Suppressor macrophage treated with lipopolysaccharide for 4 hours (primary cell): ENCODE data around the gene ZNF287.
"Not testable (repeated sequence)": the region's sequence is repeated elsewhere in the genome, so short reads cannot be mapped to it uniquely, and the experiment has no call there.

ENCODE experiments used
- DNase-seq: peaks from one replicate; pipeline ENCODE4 v3.0.0-alpha.2; 2020

ZNF287 gene

GRCh38 chr17:16568541-16569357 lies at the start of gene ZNF287:
Gene ZNF287, minus strand, starts transcription at chr17:16569204. Its CDS starts 1,473 bp downstream, at chr17:16567731.
- peak; percentile 88 for DNase-seq

- no peak for DNase-seq
Observed at GRCh38 chr17:16617481-16618060, 48.6 kb upstream of the ZNF287 start.

DNA sequence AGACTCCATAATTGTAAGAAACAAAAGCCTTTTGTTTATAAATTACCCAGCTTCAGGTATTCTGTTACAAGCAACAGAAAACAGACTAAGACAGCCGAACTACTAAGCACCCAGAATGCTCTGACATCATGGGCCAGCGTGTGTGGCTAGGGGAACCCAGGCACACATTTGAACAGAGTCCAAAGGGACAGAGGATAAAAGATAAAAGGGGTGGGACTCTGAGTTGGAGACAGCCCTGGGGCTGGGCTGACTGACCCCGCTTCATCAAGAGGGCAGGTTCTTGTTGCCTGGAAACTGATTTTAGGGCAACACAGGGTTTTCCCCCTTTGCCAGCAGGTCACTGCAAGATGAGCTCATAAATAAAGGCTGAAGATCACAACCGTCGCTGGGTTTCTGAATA lies 30.5 kb upstream of the ZNF287 start:
- DNase-seq, result no peak

- DNase-seq, result peak; percentile 19
Observed at GRCh38 chr17:16593356-16594102, 24.5 kb upstream of the ZNF287 start.

- peak; percentile 94 for DNase-seq
Observed at GRCh38 chr17:16589097-16589969, 20.3 kb upstream of the ZNF287 start.

DNA sequence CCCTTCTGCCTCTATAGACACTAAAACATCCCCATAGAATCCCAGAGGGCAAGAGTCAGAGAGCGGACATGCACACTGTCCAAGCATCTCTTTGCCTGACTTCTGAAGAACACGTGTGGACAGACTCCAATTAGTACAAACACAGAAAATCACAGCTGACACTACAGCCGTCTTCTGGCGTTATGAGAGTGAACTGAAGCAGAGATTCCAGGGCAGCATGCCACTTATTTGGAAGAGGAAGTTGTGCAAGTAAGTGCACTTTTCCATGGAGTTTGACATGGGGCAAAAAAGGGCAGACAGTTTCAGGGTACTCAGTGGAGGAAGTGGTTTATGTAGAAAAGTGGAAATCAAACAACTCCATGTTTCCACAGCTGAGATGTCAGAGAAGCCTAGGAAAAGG lies 16.8 kb upstream of the ZNF287 start:
- no peak for DNase-seq

GRCh38 chr17:16584273-16584995 lies 15.4 kb upstream of the ZNF287 start:
- DNase-seq, result peak; percentile 85

DNA sequence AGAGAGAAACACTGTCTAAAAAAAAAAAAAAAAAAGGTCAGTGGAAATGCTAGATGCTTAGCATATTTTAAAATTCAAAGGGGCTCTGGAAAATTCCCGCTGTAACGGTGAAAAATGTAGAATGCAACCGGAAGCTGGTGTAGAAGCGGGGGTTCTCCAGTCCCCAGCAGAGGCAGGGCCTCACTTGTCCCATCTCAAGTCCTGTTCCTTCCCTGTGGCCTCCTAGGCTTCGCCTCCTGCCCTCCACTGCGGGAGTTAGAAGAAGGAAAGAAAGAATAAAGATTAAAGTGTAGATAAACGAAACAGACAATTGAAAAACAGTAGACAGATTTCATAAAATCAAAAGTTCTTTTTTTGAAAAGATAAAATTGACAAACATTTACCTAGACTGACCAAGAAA lies 14.8 kb upstream of the ZNF287 start:
- no peak for DNase-seq

- no peak for DNase-seq
Observed at GRCh38 chr17:16573466-16573865, 4.5 kb upstream of the ZNF287 start.

DNA sequence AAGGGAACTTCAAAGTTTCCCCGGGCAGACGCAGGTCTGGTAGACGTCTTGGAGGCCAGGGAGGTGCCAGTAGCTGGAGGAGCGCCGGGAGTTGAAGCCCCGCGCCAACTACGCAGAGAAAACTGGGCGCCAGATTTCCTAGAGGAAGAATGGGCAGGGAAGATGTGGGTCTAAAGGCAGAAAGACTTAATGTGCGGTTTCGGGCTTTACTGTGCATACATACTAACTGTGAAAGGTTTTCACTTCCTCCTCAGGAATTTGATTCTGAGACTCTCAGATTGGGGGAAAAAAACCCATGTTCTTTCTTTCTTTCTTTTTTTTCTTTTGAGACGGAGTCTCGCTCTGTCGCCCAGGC lies 331 bp upstream of the ZNF287 start:
- no peak for DNase-seq

DNA sequence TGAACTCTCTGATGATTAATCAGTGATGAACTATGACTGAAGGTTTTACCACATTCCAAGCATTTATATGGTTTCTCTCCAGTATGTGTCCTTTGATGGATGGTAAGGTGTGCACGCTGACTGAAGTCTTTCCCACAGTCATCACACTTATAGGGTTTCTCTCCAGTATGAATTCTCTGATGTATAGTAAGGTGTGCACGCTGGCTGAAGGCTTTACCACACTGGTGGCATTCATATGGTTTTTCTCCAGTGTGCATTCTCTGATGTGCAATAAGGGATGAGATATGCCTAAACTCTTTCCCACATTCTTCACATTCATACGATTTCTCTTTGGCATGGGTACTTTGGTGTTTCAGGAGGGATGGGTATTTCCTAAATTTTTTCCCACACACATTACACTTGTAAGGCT lies 16.4 kb downstream of the ZNF287 start:
- DNase-seq, result no peak

DNA sequence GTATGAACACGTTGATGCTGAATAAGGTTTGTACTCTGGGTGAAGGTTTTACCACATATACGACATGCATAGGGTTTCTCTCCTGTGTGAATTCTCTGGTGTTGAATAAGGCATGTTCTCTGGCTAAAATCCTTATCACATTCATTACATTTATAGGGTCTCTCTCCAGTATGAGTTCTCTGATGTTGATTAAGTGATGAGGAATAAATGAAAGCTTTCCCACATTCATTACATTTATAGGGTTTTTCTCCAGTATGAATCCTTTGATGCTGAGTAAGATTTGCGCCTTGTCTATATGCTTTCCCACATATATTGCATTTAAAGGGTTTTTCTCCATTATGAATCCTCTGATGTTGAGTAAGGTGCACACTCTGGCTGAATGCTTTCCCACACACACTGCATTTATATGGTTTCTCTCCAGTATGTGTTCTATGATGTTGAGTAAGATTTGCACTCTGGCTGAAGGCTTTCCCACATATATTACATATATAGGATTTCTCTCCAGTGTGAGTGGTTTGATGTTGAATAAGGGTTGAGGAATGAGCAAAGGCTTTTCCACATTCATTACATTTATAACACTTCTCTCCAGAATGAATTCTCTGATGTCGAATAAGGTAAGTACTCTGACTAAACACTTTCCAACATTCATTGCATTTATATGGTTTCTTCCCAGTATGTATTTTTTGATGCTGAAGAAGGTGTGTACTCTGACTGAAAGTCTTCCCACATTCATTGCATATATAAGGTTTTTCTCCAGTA lies 16.9 kb downstream of the ZNF287 start:
- DNase-seq, result no peak

DNA sequence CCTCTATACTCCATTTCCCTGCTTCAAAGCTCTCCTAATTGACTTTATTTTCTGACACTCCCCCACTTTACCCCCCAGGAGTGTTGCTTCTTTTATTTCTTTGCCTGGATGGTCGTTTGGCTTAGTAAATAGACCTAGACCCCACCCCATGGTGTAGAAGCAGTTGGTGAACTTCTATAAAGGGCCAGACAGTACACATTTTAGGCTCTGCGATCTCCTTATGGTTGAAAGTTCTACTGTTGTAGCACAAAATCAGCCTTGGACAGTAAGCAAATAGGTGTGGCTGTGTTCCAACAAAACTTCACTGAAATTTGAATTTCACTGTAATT lies 31.9 kb downstream of the ZNF287 start:
- DNase-seq, result no peak

DNA sequence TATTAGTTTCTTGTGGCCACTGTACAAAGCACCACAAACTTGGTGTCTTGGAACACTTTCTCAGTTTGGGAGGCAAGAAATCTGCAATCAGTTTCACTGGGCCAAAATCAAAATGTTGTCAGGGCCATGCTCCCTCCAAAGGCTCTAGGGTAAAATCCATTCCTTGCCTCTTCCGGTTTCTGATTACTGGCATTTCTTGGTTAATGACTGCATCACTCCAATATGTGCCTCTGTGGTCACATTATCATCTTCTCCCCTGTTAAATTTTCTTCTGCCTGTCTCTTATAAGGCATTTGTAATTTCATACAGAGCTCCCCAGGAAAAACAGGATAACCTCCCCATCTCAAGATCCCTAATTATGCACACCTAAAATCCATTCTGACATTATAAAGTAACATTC lies 34.8 kb downstream of the ZNF287 start:
- DNase-seq, result no peak

GRCh38 chr17:16529906-16530305 lies 39.1 kb downstream of the ZNF287 start:
- no peak for DNase-seq

GRCh38 chr17:16527298-16527697 lies 41.7 kb downstream of the ZNF287 start:
- no peak for DNase-seq

GRCh38 chr17:16525556-16525955 lies 43.4 kb downstream of the ZNF287 start:
- not testable (repeated sequence) for DNase-seq

GRCh38 chr17:16521070-16521727 lies 47.8 kb downstream of the ZNF287 start:
- DNase-seq, result peak; percentile 89

DNA sequence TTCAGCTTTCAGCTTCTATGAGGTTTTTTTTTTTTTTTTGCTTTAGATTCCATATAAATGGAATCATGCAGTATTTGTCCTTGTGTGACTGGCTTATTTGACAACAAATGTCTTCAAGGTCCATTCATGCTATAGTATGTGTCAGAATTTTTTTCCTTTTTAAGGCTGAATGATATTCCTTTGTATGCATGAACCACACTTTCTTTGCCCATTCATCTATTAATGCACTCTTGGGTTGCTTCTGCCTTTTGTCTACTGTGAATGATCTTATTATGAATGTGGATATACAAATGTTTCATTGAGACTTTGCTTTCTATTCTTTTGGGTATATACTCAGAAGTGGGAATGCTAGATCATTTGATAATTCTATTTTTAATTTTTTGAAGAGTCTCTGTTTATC lies 50.0 kb downstream of the ZNF287 start:
- DNase-seq, result no peak

- DNase-seq, result peak; percentile 21
Observed at GRCh38 chr17:16517477-16517876, 51.5 kb downstream of the ZNF287 start.

DNA sequence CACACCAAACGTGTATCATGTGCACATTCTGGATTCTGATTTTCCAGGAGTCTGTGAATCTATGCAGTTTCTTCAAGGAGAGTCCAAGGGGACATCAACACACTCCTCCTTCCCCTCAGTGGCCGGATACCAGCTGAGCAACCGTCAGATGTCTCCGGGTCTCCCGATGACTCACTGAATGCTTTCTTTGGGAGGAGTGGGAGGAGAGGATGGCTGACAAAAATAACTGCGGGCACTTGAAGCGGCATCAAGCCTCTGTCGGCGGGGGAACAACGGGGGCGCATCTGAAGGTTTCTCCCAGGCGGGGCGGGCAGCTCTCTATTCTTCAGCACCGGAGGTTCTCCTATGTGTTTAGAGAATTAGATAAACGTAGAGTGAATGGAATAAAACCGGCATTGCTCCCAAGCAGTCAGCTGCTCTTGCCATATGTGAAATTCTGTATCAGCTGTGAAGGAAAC lies 52.4 kb downstream of the ZNF287 start:
- DNase-seq, result peak; percentile 62
